ENCODE data around the gene VSIG4.

VSIG4 gene

GRCh38 chrX:66053414-66053813 lies 13.5 kb upstream of the VSIG4 start:
- H3K4me3 ChIP-seq (ENCODE audit: low read length): no peak overlapping the region
- TF ChIP-seq CTCF (conservative IDR thresholded peaks at IDR 0.05; ENCODE audit: low read length): no peak

GRCh38 chrX:66051980-66052379 lies 12.1 kb upstream of the VSIG4 start:
- no peak overlapping the region for H3K4me3 ChIP-seq (ENCODE audit: low read length)
- no peak for DNase-seq (ENCODE audit: low read depth)
- no peak for TF ChIP-seq CTCF (conservative IDR thresholded peaks at IDR 0.05; ENCODE audit: low read length)

More at GRCh38 chrX:66053414-66053813, 13.5 kb upstream of the VSIG4 start:
- DNase-seq (ENCODE audit: low read depth): no peak

- H3K4me3 ChIP-seq (ENCODE audit: low read length): no peak overlapping the region
- no peak for TF ChIP-seq CTCF (conservative IDR thresholded peaks at IDR 0.05; ENCODE audit: low read length)
- no peak for DNase-seq (ENCODE audit: low read depth)
These were observed 10.3 kb upstream of the VSIG4 start for GRCh38 chrX:66050140-66050569.

GRCh38 chrX:66049056-66049455 lies 9.2 kb upstream of the VSIG4 start:
- no peak for TF ChIP-seq CTCF (conservative IDR thresholded peaks at IDR 0.05; ENCODE audit: low read length)
- no peak overlapping the region for H3K4me3 ChIP-seq (ENCODE audit: low read length)
- no peak for DNase-seq (ENCODE audit: low read depth)

- no peak for TF ChIP-seq CTCF (conservative IDR thresholded peaks at IDR 0.05; ENCODE audit: low read length)
- DNase-seq (ENCODE audit: low read depth): no peak
- no peak overlapping the region for H3K4me3 ChIP-seq (ENCODE audit: low read length)
These were observed 6.8 kb upstream of the VSIG4 start for GRCh38 chrX:66046612-66047235.

- no peak for TF ChIP-seq CTCF (conservative IDR thresholded peaks at IDR 0.05; ENCODE audit: low read length)
- no peak overlapping the region for H3K4me3 ChIP-seq (ENCODE audit: low read length)
- no peak for DNase-seq (ENCODE audit: low read depth)
These were observed 6.0 kb upstream of the VSIG4 start for GRCh38 chrX:66045894-66046293.

- TF ChIP-seq CTCF (conservative IDR thresholded peaks at IDR 0.05; ENCODE audit: low read length): no peak
- DNase-seq (ENCODE audit: low read depth): no peak
These were observed 3.7 kb upstream of the VSIG4 start for GRCh38 chrX:66043584-66043983.

More at GRCh38 chrX:66043584-66043983, 3.7 kb upstream of the VSIG4 start:
- H3K4me3 ChIP-seq (ENCODE audit: low read length): no peak overlapping the region
